Panc1 (cell line): ENCODE results near the gene RNF212. TPM values are rescaled to one million over a fixed set of nuclear protein-coding genes. Genes with fewer than 3 reads are reported as not detected.
A peak's percentile ranks its signal among the peaks of the same experiment; 100 is the strongest.

Experiments
- ATAC-seq: fragments of 200-7000 bp; cut with Tn5 transposase; 2 replicates; pipeline ENCODE4 v1.9.1; 2020; ENCODE audit warnings: mild to moderate bottlenecking, moderate library complexity
- BruUV-seq: library from RNA; stranded (reverse); fragments of 400-500 nt; replicated peaks from 2 replicates; lab custom pipeline; 2021; lab: Mats Ljungman, UMichigan
- CTCF ChIA-PET: fragments of 300-600 bp; sonication (Branson Sonifier 250); formaldehyde crosslinking; loops from one replicate; lab custom pipeline; 2022; ENCODE audit warnings: antibody characterized with exemption; lab: Charles Lee
- POLR2A ChIA-PET: fragments of 300-600 bp; sonication (Branson Sonifier 250); formaldehyde crosslinking; loops from one replicate; lab custom pipeline; 2022; ENCODE audit warnings: antibody characterized with exemption; lab: Charles Lee
- DNase-seq: peaks from one replicate; pipeline ENCODE4 v3.0.0-alpha.2; 2010; ENCODE audit warnings: low read depth, low spot score
- H3K27ac ChIP-seq: 2 replicates; pipeline ENCODE4 v1.5.1; 2011; ENCODE audit warnings: mild to moderate bottlenecking, low read length, inconsistent platforms
- H3K27me3 ChIP-seq: fragments of 200-500 bp; sonication (Bioruptor generic); 2 replicates; pipeline ENCODE4 v1.6.0; 2014; ENCODE audit warnings: low read length, inconsistent platforms; ENCODE audit not compliant: control insufficient read depth, insufficient read depth
- H3K36me3 ChIP-seq: fragments of 200-500 bp; sonication (Bioruptor generic); 2 replicates; pipeline ENCODE4 v1.5.1; 2014; ENCODE audit warnings: inconsistent platforms, mild to moderate bottlenecking, low read length, moderate library complexity; ENCODE audit not compliant: control insufficient read depth, insufficient read depth
- H3K4me1 ChIP-seq: 2 replicates; pipeline ENCODE4 v1.5.1; 2011; ENCODE audit warnings: inconsistent platforms, mild to moderate bottlenecking, low read length, moderate library complexity; ENCODE audit not compliant: control insufficient read depth, insufficient read depth
- H3K4me3 ChIP-seq, 2 experiments: 2 replicates each; pipeline ENCODE4 v1.5.1; 2011 to 2012; ENCODE audit warnings: low read depth in 2 of 2, low read length in 2 of 2, mild to moderate bottlenecking in 2 of 2, inconsistent platforms in 1 of 2, moderate library complexity in 1 of 2
- H3K9me3 ChIP-seq: fragments of 200-500 bp; sonication (Bioruptor generic); 2 replicates; pipeline ENCODE4 v1.5.1; 2014; ENCODE audit warnings: low read depth, mild to moderate bottlenecking, inconsistent platforms, low read length, moderate library complexity; ENCODE audit not compliant: control insufficient read depth, insufficient read depth
- POLR2AphosphoS5 ChIP-seq: IDR thresholded peaks from 2 replicates; pipeline ENCODE4 v1.6.1; 2012; ENCODE audit warnings: mild to moderate bottlenecking, low read depth, low read length, moderate library complexity
- SIN3A ChIP-seq: IDR thresholded peaks from 2 replicates; pipeline ENCODE4 v1.6.1; 2012; ENCODE audit warnings: low read depth, mild to moderate bottlenecking, low read length, moderate library complexity, borderline replicate concordance; ENCODE audit not compliant: insufficient read depth
- TCF7L2 ChIP-seq: IDR thresholded peaks from 2 replicates; pipeline ENCODE4 v1.6.1; 2011; ENCODE audit warnings: mild to moderate bottlenecking, low read depth, low read length, inconsistent platforms
- in situ Hi-C: cut with HindIII; loops from 2 replicates; pipeline ENCODE4 v1.10.0; 2016; ENCODE audit warnings: low sequenced_read_pairs, low pct_unique_long_range_greater_than_20kb
- intact Hi-C: fragments of 100-400 bp; cut with micrococcal nuclease; formaldehyde crosslinking; loops from one replicate; pipeline ENCODE4 v1.10.0; 2022; ENCODE audit not compliant: unreplicated experiment
- total RNA-seq: library from RNA; stranded (reverse); gene quantifications from one replicate; pipeline ENCODE4 v1.2.1, GENCODE V29; 2021; ENCODE audit not compliant: unreplicated experiment
- TF ChIP-seq, protein P1 (sequence below), 2 experiments: IDR thresholded peaks; 2 replicates each; pipeline ENCODE4 v1.6.1; 2011 to 2012; ENCODE audit warnings: low read depth in 2 of 2, control low read depth in 1 of 2, low read length in 1 of 2, mild to moderate bottlenecking in 1 of 2, moderate library complexity in 1 of 2; ENCODE audit not compliant: insufficient read depth in 1 of 2
- TF ChIP-seq, protein P2 (sequence below): fragments of 450-650 bp; IDR thresholded peaks from 2 replicates; pipeline ENCODE4 v1.5.1; 2017; ENCODE audit warnings: mild to moderate bottlenecking

RNF212 gene
- total RNA-seq, 1 experiment from 2014 or later, result not detected

DNA sequence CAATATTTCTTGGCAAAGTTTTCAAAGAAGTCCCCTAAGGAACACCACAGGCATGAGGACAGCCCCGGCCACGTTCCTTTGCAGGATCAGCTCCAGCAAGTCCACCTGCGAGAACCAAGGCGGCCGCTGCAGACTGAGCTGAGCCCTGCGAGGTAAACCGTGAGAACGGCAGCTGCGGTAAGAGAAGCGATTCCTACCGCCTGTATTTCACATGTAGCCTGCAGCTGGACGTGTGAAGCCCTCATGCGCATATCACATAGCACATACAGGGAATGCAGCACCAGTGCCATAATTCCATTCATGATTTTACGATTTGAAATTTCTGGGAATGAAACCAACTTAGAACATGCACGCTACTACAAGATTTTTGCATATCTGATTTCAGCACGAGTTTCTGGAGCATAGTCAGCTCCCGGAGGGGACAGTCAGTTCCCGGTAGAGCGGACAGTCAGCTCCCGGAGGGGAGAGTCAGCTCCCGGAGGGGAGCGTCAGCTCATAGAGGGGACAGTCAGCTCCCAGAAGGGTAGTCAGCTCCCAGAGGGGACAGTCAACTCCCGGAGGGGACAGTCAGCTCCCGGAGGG is 60.2 kb downstream of the RNF212 start:
- DNase-seq (no peak), ATAC-seq (no peak)
- CTCF ChIA-PET, result no interaction called here
- POLR2A ChIA-PET, result no interaction called here
- Histone ChIP-seq H3K27ac (no peak overlapping the region), H3K4me1 (peaks cover 3% of the 10 kb centered on the region; the same call in 1 of the 2 replicates), H3K27me3 (no peaks in the 10 kb centered on the region), H3K36me3 (no peaks in the 10 kb centered on the region), H3K4me3 (peak overlapping the region in 1 of 2 experiments; percentile 23; a peak in 1 of 4 replicates), H3K9me3 (no peaks in the 10 kb centered on the region)
- no TSS peak for BruUV-seq
- in situ Hi-C loops, result no loop called here
- TF ChIP-seq TCF7L2 (no peak), POLR2AphosphoS5 (no peak), SIN3A (no peak)
- TF ChIP-seq, protein P1, sequence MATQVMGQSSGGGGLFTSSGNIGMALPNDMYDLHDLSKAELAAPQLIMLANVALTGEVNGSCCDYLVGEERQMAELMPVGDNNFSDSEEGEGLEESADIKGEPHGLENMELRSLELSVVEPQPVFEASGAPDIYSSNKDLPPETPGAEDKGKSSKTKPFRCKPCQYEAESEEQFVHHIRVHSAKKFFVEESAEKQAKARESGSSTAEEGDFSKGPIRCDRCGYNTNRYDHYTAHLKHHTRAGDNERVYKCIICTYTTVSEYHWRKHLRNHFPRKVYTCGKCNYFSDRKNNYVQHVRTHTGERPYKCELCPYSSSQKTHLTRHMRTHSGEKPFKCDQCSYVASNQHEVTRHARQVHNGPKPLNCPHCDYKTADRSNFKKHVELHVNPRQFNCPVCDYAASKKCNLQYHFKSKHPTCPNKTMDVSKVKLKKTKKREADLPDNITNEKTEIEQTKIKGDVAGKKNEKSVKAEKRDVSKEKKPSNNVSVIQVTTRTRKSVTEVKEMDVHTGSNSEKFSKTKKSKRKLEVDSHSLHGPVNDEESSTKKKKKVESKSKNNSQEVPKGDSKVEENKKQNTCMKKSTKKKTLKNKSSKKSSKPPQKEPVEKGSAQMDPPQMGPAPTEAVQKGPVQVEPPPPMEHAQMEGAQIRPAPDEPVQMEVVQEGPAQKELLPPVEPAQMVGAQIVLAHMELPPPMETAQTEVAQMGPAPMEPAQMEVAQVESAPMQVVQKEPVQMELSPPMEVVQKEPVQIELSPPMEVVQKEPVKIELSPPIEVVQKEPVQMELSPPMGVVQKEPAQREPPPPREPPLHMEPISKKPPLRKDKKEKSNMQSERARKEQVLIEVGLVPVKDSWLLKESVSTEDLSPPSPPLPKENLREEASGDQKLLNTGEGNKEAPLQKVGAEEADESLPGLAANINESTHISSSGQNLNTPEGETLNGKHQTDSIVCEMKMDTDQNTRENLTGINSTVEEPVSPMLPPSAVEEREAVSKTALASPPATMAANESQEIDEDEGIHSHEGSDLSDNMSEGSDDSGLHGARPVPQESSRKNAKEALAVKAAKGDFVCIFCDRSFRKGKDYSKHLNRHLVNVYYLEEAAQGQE (IDR thresholded peaks at IDR 0.05; ENCODE audit: insufficient read depth in 1 of 2, low read depth in 2 of 2, low read length in 1 of 2), result no peak
- TF ChIP-seq, protein P2, sequence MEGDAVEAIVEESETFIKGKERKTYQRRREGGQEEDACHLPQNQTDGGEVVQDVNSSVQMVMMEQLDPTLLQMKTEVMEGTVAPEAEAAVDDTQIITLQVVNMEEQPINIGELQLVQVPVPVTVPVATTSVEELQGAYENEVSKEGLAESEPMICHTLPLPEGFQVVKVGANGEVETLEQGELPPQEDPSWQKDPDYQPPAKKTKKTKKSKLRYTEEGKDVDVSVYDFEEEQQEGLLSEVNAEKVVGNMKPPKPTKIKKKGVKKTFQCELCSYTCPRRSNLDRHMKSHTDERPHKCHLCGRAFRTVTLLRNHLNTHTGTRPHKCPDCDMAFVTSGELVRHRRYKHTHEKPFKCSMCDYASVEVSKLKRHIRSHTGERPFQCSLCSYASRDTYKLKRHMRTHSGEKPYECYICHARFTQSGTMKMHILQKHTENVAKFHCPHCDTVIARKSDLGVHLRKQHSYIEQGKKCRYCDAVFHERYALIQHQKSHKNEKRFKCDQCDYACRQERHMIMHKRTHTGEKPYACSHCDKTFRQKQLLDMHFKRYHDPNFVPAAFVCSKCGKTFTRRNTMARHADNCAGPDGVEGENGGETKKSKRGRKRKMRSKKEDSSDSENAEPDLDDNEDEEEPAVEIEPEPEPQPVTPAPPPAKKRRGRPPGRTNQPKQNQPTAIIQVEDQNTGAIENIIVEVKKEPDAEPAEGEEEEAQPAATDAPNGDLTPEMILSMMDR, result no peak
- intact Hi-C loops, result no loop called here

DNA sequence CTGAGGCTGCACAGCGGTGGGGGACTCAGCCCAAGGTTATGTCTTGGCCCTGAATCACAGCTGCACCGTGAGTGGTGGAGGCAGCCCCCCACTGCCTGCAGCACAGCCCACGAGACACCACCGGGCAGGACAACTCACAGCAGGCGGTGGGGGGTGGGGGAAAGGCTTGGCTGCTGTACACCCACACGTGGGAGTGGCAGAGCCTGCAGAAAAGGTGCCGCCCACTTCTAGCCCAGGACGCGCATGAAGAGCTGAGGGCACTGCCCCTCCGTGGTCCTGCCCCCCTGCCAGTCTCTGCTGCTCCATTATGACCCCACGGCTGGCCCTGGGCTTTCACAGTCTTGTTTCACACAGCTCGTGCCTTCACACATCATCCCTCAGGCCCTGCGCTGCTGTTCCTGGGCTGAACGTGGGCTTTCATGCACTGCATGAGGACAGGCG is 61.1 kb downstream of the RNF212 start:
- no peak overlapping the region for H3K27ac ChIP-seq
- no peaks in the 10 kb centered on the region for H3K27me3 ChIP-seq

More for the DNA sequence above, 61.1 kb downstream of the RNF212 start:
- ATAC-seq (no peak), DNase-seq (no peak)
- POLR2A ChIA-PET, result no interaction called here
- no peak overlapping the region for H3K4me3 ChIP-seq
- intact Hi-C loops, result no loop called here
- CTCF ChIA-PET, result no interaction called here
- H3K4me1 ChIP-seq, result peaks cover 9% of the 10 kb centered on the region
- H3K9me3 ChIP-seq, result no peaks in the 10 kb centered on the region
- TF ChIP-seq POLR2AphosphoS5, result no peak
- TF ChIP-seq, protein P1 (IDR thresholded peaks at IDR 0.05; ENCODE audit: insufficient read depth in 1 of 2, low read depth in 2 of 2, low read length in 1 of 2), result no peak
- no peak for TF ChIP-seq TCF7L2
- no peak for TF ChIP-seq SIN3A
- TF ChIP-seq, protein P2, result no peak
- BruUV-seq, result no TSS peak
- H3K36me3 ChIP-seq, result no peaks in the 10 kb centered on the region
- in situ Hi-C loops, result no loop called here
